Caco-2 (cell line): Measurements from ENCODE around the gene NUDT14. TPM values are rescaled to one million over a fixed set of nuclear protein-coding genes. Genes with fewer than 3 reads are reported as not detected.

Experiments used
- BruUV-seq: library from RNA; stranded (reverse); fragments of 400-500 nt; replicated peaks from 2 replicates; lab custom pipeline; 2021; lab: Mats Ljungman, UMichigan
- CTCF ChIA-PET: fragments of 300-600 bp; sonication (Branson Sonifier 250); formaldehyde crosslinking; loops from one replicate; lab custom pipeline; 2022; ENCODE audit warnings: antibody characterized with exemption; lab: Charles Lee
- POLR2A ChIA-PET: fragments of 300-600 bp; sonication (Branson Sonifier 250); formaldehyde crosslinking; loops from one replicate; lab custom pipeline; 2022; ENCODE audit warnings: antibody characterized with exemption; lab: Charles Lee
- DNase-seq, 2 experiments: peaks; one replicate each; pipeline versions ENCODE4 v3.0.0 to v3.0.0-alpha.2; 2020 to 2022
- H3K27me3 ChIP-seq: replicated peaks from 2 replicates; pipeline ENCODE4 v1.6.0; 2011; ENCODE audit warnings: low read length; ENCODE audit not compliant: control insufficient read depth, insufficient read depth
- H3K36me3 ChIP-seq: 2 replicates; pipeline ENCODE4 v1.5.1; 2011; ENCODE audit warnings: low read length; ENCODE audit not compliant: control insufficient read depth, insufficient read depth
- H3K4me1 ChIP-seq: fragments of 250-450 bp; sonication (Bioruptor Pico); 2 replicates; pipeline ENCODE4 v1.5.1; 2020; ENCODE audit warnings: mild to moderate bottlenecking
- H3K4me3 ChIP-seq: 2 replicates; pipeline ENCODE4 v1.5.1; 2011; ENCODE audit warnings: low read depth, mild to moderate bottlenecking, control low read depth, low read length
- H3K9me3 ChIP-seq: fragments of 250-450 bp; sonication (Bioruptor Pico); 2 replicates; pipeline ENCODE4 v1.5.1; 2020; ENCODE audit warnings: mild to moderate bottlenecking, moderate library complexity
- H3K27ac Mint-ChIP-seq: one replicate; pipeline ENCODE4 v1.8.0; 2022; ENCODE audit warnings: mixed read lengths; ENCODE audit not compliant: unreplicated experiment
- H3K27me3 Mint-ChIP-seq: one replicate; pipeline ENCODE4 v1.8.0; 2022; ENCODE audit warnings: mixed read lengths; ENCODE audit not compliant: insufficient read depth, unreplicated experiment
- H3K36me3 Mint-ChIP-seq: one replicate; pipeline ENCODE4 v1.8.0; 2022; ENCODE audit warnings: mild to moderate bottlenecking, mixed read lengths; ENCODE audit not compliant: insufficient read depth, unreplicated experiment
- H3K4me1 Mint-ChIP-seq: one replicate; pipeline ENCODE4 v1.8.0; 2022; ENCODE audit warnings: low read depth, mixed read lengths; ENCODE audit not compliant: unreplicated experiment
- H3K4me3 Mint-ChIP-seq: one replicate; pipeline ENCODE4 v1.8.0; 2022; ENCODE audit warnings: mild to moderate bottlenecking, moderate library complexity, mixed read lengths; ENCODE audit not compliant: unreplicated experiment
- H3K9me3 Mint-ChIP-seq: one replicate; pipeline ENCODE4 v1.8.0; 2022; ENCODE audit warnings: mixed read lengths; ENCODE audit not compliant: unreplicated experiment
- CTCF ChIP-seq, 2 experiments: fragments of 200-600 bp in 1 of 2; IDR thresholded peaks; 1 replicate in 1 of 2; 2 replicates in 1 of 2; pipeline versions ENCODE4 v1.5.1 to v1.8.0; 2011 to 2022; ENCODE audit warnings: antibody characterized with exemption in 1 of 2, control low read depth in 1 of 2, inconsistent platforms in 1 of 2, low read depth in 1 of 2, low read length in 1 of 2, mild to moderate bottlenecking in 1 of 2, moderate library complexity in 1 of 2; ENCODE audit not compliant: insufficient read depth in 1 of 2, severe bottlenecking in 1 of 2, unreplicated experiment in 1 of 2
- intact Hi-C: fragments of 100-400 bp; cut with micrococcal nuclease; formaldehyde crosslinking; loops from one replicate; pipeline ENCODE4 v1.10.0; 2022; ENCODE audit not compliant: unreplicated experiment
- total RNA-seq: library from RNA; stranded (reverse); gene quantifications from 2 replicates; pipeline ENCODE4 v1.2.3, GENCODE V29; 2022

NUDT14 gene
- total RNA-seq, 1 experiment from 2014 or later: 63.4 TPM

- TF ChIP-seq CTCF (IDR thresholded peaks at IDR 0.05; ENCODE audit: insufficient read depth in 1 of 2, low read depth in 1 of 2, low read length in 1 of 2, severe bottlenecking in 1 of 2, unreplicated experiment in 1 of 2): no peak
- Mint-ChIP-seq H3K4me3 (no peak overlapping the region), H3K27ac (no peak overlapping the region), H3K9me3 (no peaks in the 10 kb centered on the region), H3K4me1 (no peaks in the 10 kb centered on the region), H3K36me3 (no peaks in the 10 kb centered on the region), H3K27me3 (peaks cover 10% of the 10 kb centered on the region)
- POLR2A ChIA-PET: no interaction called here
- no TSS peak for BruUV-seq
- Histone ChIP-seq H3K36me3 (no peaks in the 10 kb centered on the region), H3K4me3 (no peak overlapping the region), H3K9me3 (peaks cover 4% of the 10 kb centered on the region; the same call in 1 of the 2 replicates), H3K27me3 (no peaks in the 10 kb centered on the region; the same call in 1 of the 2 replicates), H3K4me1 (0 out of 2 replicates have a peak, but pooled peaks cover 3% of the 10 kb centered on the region)
- no peak for DNase-seq
- CTCF ChIA-PET: no interaction called here
- intact Hi-C loops: no loop called here
Observed at GRCh38 chr14:105192866-105193731, 12.0 kb upstream of the NUDT14 start.

GRCh38 chr14:105187935-105188524, 6.9 kb upstream of the NUDT14 start:
- H3K9me3 Mint-ChIP-seq: no peaks in the 10 kb centered on the region
- H3K4me1 Mint-ChIP-seq: no peaks in the 10 kb centered on the region
- no peaks in the 10 kb centered on the region for H3K4me1 ChIP-seq
- no peaks in the 10 kb centered on the region for H3K36me3 ChIP-seq
- H3K36me3 Mint-ChIP-seq: no peaks in the 10 kb centered on the region
- peaks cover 6% of the 10 kb centered on the region for H3K27me3 Mint-ChIP-seq
- DNase-seq: no peak
- ChIA-PET POLR2A (no interaction called here), CTCF (no interaction called here)
- no peak overlapping the region for H3K4me3 Mint-ChIP-seq
- BruUV-seq: no TSS peak
- H3K4me3 ChIP-seq: no peak overlapping the region
- H3K27ac Mint-ChIP-seq: no peak overlapping the region
- H3K27me3 ChIP-seq: no peaks in the 10 kb centered on the region
- no peak for TF ChIP-seq CTCF (IDR thresholded peaks at IDR 0.05; ENCODE audit: insufficient read depth in 1 of 2, low read depth in 1 of 2, low read length in 1 of 2, severe bottlenecking in 1 of 2, unreplicated experiment in 1 of 2)
- intact Hi-C loops: no loop called here
- peaks cover 4% of the 10 kb centered on the region; the same call in 1 of the 2 replicates for H3K9me3 ChIP-seq

DNA sequence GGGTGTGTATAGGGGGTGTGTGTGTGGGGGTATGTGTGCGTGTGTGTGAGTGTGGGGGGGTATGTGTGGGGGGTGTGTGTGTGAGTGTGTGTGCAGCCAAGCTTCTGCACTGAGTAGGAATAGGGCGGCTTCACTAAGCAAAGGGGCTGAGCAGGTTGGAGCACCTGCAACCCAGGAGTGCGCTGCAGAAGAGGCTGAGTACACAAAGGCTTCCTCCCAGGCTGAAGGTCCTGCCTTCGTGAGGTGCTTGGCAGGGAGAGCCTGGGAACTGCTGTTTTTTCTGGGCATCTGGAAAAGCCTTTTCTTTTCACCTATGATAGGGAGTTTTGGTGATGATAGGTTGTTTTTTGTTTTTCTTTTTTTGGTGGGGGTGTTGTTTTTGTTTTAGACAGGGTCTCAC, 6.0 kb upstream of the NUDT14 start:
- BruUV-seq: no TSS peak
- CTCF ChIA-PET: no interaction called here
- Histone ChIP-seq H3K36me3 (no peaks in the 10 kb centered on the region), H3K9me3 (peaks cover 4% of the 10 kb centered on the region; the same call in 1 of the 2 replicates), H3K4me1 (no peaks in the 10 kb centered on the region), H3K4me3 (no peak overlapping the region), H3K27me3 (no peaks in the 10 kb centered on the region)
- no peak for TF ChIP-seq CTCF (IDR thresholded peaks at IDR 0.05; ENCODE audit: insufficient read depth in 1 of 2, low read depth in 1 of 2, low read length in 1 of 2, severe bottlenecking in 1 of 2, unreplicated experiment in 1 of 2)
- intact Hi-C loops: no loop called here
- no peak for DNase-seq
- Mint-ChIP-seq H3K27me3 (peaks cover 6% of the 10 kb centered on the region), H3K4me1 (no peaks in the 10 kb centered on the region), H3K27ac (no peak overlapping the region), H3K9me3 (no peaks in the 10 kb centered on the region), H3K4me3 (no peak overlapping the region), H3K36me3 (no peaks in the 10 kb centered on the region)
- POLR2A ChIA-PET: no interaction called here
